ENCODE results near the gene ZMIZ1.
"Not testable (repeated sequence)": the region's sequence is repeated elsewhere in the genome, so short reads cannot be mapped to it uniquely, and the experiment has no call there.

ZMIZ1 gene

GRCh38 chr10:79266543-79267312 lies 198.0 kb downstream of the ZMIZ1 start:
- no peak for DNase-seq (ENCODE audit: low spot score)

GRCh38 chr10:79267499-79267898 lies 198.7 kb downstream of the ZMIZ1 start:
- DNase-seq (ENCODE audit: low spot score), result no peak

GRCh38 chr10:79268161-79268601 lies 199.4 kb downstream of the ZMIZ1 start:
- no peak for DNase-seq (ENCODE audit: low spot score)

GRCh38 chr10:79268742-79269141 lies 200.0 kb downstream of the ZMIZ1 start:
- DNase-seq (ENCODE audit: low spot score), result no peak

- no peak for DNase-seq (ENCODE audit: low spot score)
Observed at GRCh38 chr10:79269443-79269842, 200.7 kb downstream of the ZMIZ1 start.

GRCh38 chr10:79269969-79270368 lies 201.2 kb downstream of the ZMIZ1 start:
- no peak for DNase-seq (ENCODE audit: low spot score)

- DNase-seq (ENCODE audit: low spot score), result no peak
Observed at GRCh38 chr10:79270466-79271246, 201.9 kb downstream of the ZMIZ1 start.

- DNase-seq (ENCODE audit: low spot score), result no peak
Observed at GRCh38 chr10:79272353-79272752, 203.6 kb downstream of the ZMIZ1 start.

GRCh38 chr10:79273604-79274003 lies 204.8 kb downstream of the ZMIZ1 start:
- no peak for DNase-seq (ENCODE audit: low spot score)

GRCh38 chr10:79274279-79275104 lies 205.7 kb downstream of the ZMIZ1 start:
- peak; percentile 84 for DNase-seq (ENCODE audit: low spot score)

- DNase-seq (ENCODE audit: low spot score), result no peak
Observed at GRCh38 chr10:79275105-79275430, 206.3 kb downstream of the ZMIZ1 start.

- DNase-seq (ENCODE audit: low spot score), result no peak
Observed at GRCh38 chr10:79275431-79275851, 206.7 kb downstream of the ZMIZ1 start.

- no peak for DNase-seq (ENCODE audit: low spot score)
Observed at GRCh38 chr10:79277579-79278269, 209.0 kb downstream of the ZMIZ1 start.

- not testable (repeated sequence) for DNase-seq (ENCODE audit: low spot score)
Observed at GRCh38 chr10:79279047-79279446, 210.3 kb downstream of the ZMIZ1 start.

- no peak for DNase-seq (ENCODE audit: low spot score)
Observed at GRCh38 chr10:79280956-79281355, 212.2 kb downstream of the ZMIZ1 start.

- DNase-seq (ENCODE audit: low spot score), result no peak
Observed at GRCh38 chr10:79282388-79282787, 213.6 kb downstream of the ZMIZ1 start.

GRCh38 chr10:79283616-79284015 lies 214.8 kb downstream of the ZMIZ1 start:
- no peak for DNase-seq (ENCODE audit: low spot score)

- DNase-seq (ENCODE audit: low spot score), result no peak
Observed at GRCh38 chr10:79284158-79284871, 215.5 kb downstream of the ZMIZ1 start.

GRCh38 chr10:79285315-79286197 lies 216.8 kb downstream of the ZMIZ1 start:
- no peak for DNase-seq (ENCODE audit: low spot score)

GRCh38 chr10:79286318-79286951 lies 217.7 kb downstream of the ZMIZ1 start:
- peak; percentile 75 for DNase-seq (ENCODE audit: low spot score)

Data from left forelimb (tissue), 1 donor.